ENCODE data around the gene CPEB2. TPM values are rescaled to one million over a fixed set of nuclear protein-coding genes. Genes with fewer than 3 reads are reported as not detected.

The CPEB2 gene
- total and polyA plus RNA-seq, 2 of the 8 experiments (the other 6 are each of a cell fraction or from before 2014, with no cell fraction given), result 0.39 to 1.9 TPM

DNA sequence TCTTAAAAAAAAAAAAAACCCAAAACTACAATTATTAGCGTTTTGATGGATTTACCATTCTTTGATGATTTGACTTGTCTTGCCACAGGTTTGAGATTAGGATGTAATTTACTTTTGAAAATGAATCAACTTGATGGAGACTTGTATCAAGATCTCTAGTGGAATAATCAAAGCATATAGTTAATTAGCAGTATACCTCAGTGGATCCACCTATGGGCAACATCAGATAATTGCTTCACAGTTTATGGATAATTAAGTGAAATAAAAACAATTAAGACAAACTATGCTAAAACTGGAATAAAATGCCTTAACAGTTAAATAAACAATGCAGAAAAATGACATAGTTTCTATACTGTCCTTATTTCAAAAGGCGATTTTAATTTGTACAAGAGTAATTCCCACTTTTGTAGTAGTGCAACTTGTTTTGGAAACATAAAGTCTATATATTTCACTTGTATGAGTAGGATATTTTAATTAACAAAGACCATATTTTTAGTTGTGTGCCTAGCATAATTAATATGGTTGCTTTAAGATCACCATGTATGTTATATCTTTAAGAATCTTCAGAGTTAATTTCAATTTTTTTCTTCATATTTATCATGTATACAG, 4.2 kb downstream of the CPEB2 start:
- no peaks in the 10 kb centered on the region for H4K20me1 ChIP-seq (replicated peaks in 1 of 2; ENCODE audit: control insufficient read depth in 1 of 2, insufficient read depth in 2 of 2, low read length in 2 of 2)
- POLR2A ChIA-PET (ENCODE audit: partially characterized antibody), result no interaction called here

More for the DNA sequence above, 4.2 kb downstream of the CPEB2 start:
- Histone ChIP-seq H3K79me2 (ENCODE audit: control insufficient read depth in 1 of 2, insufficient read depth in 2 of 2, low read length in 2 of 2) (no peaks in the 10 kb centered on the region), H2BK15ac (ENCODE audit: low read length) (no peak overlapping the region), H2AK5ac (ENCODE audit: low read depth, low read length) (no peak overlapping the region), H3K14ac (ENCODE audit: insufficient read length) (no peak overlapping the region), H3K9ac (replicated peaks in 1 of 4; ENCODE audit: extremely low read depth in 1 of 4, low read depth in 3 of 4, low read length in 3 of 4) (no peak overlapping the region), H3K4me2 (ENCODE audit: insufficient read depth in 1 of 2, low read depth in 2 of 2, low read length in 2 of 2) (no peak overlapping the region), H3K4ac (replicated peaks; ENCODE audit: insufficient read length, low read depth, low read length) (no peak overlapping the region), H3K56ac (replicated peaks; ENCODE audit: insufficient read length, low read depth, low read length) (no peak overlapping the region), H3K27me3 (replicated peaks in 1 of 4; ENCODE audit: control insufficient read depth in 3 of 4, extremely low read depth in 1 of 4, insufficient read depth in 3 of 4, low read length in 3 of 4) (peaks cover 0 to 20% (median 4%) of the 10 kb centered on the region in 4 experiments; a peak in 3 of 7 replicates), H3K18ac (ENCODE audit: extremely low read depth, low read length) (no peak overlapping the region), H3K9me3 (ENCODE audit: insufficient read depth in 2 of 2, low read depth in 1 of 2, low read length in 1 of 2) (no peaks in the 10 kb centered on the region), H4K5ac (ENCODE audit: insufficient read length, low read depth, low read length) (no peak overlapping the region), H3K4me3 (ENCODE audit: extremely low read depth in 1 of 4, insufficient read depth in 2 of 4, low read depth in 3 of 4, low read length in 4 of 4) (no peak overlapping the region), H3K23me2 (ENCODE audit: low read depth, low read length) (peaks cover 15% of the 10 kb centered on the region; the same call in 1 of the 2 replicates), H3K4me1 (replicated peaks in 1 of 4; ENCODE audit: control insufficient read depth in 3 of 4, insufficient read depth in 4 of 4, low read length in 3 of 4) (peaks cover 0 to 14% (median 2%) of the 10 kb centered on the region in 4 experiments; a peak in 5 of 7 replicates), H4K8ac (ENCODE audit: extremely low read depth, insufficient read depth, low read length) (no peak overlapping the region), H2BK120ac (replicated peaks; ENCODE audit: low read depth, low read length) (no peak overlapping the region), H2BK5ac (ENCODE audit: low read depth, low read length) (no peak overlapping the region), H2BK12ac (ENCODE audit: low read depth, low read length) (no peak overlapping the region), H2BK20ac (ENCODE audit: low read length) (no peak overlapping the region), H2AFZ (ENCODE audit: low read length) (no peak overlapping the region), H3K79me1 (ENCODE audit: low read depth, low read length) (no peaks in the 10 kb centered on the region), H3K27ac (ENCODE audit: low read depth, low read length) (no peak overlapping the region), H3K23ac (ENCODE audit: insufficient read length) (no peak overlapping the region), H3K36me3 (ENCODE audit: control insufficient read depth in 2 of 4, insufficient read depth in 4 of 4, low read length in 3 of 4) (no peaks in the 10 kb centered on the region), H4K91ac (replicated peaks; ENCODE audit: insufficient read length, low read length) (no peak overlapping the region)
- FAIRE-seq (no peak), DNase-seq (ENCODE audit: low read depth in 1 of 2, low spot score in 2 of 2) (no peak)
- TF ChIP-seq RAD21 (IDR thresholded peaks at IDR 0.05 in 1 of 2, conservative IDR thresholded peaks at IDR 0.05 in 1 of 2; ENCODE audit: low read depth in 2 of 2, low read length in 2 of 2) (peak in 1 of 2 experiments; percentile 8; a peak in 1 of 4 replicates), POLR2AphosphoS5 (IDR thresholded peaks at IDR 0.05; ENCODE audit: low read depth, low read length) (no peak)
- WGBS, 2 experiments (ENCODE audit: extremely low coverage in 1 of 2, insufficient coverage in 1 of 2, insufficient read length in 1 of 2, insufficient replicate concordance in 2 of 2, low coverage in 1 of 2, low lambda C conversion rate in 2 of 2, missing lambda C conversion rate in 1 of 2), result 55% methylated on average over 2 of the region's 2 CpGs; no CpG with 5 or more reads in 1 of the 2 experiments
- CTCF ChIA-PET (ENCODE audit: partially characterized antibody), result interaction anchor here (0.7 to 1.7 kb wide), 3 partner anchors 9 to 164 kb away, joined by 3 to 4 read pairs (median 3); no protein-coding TSS in a partner anchor

Measured in H1 (cell line).